HG02798 (cell line): ENCODE results near the gene SPNS3.

Experiments
- ATAC-seq: cut with Tn5 transposase; IDR thresholded peaks from one replicate; pipeline ENCODE4 v1.9.1; 2021; ENCODE audit warnings: mild to moderate bottlenecking; ENCODE audit not compliant: unreplicated experiment, poor library complexity

Gene SPNS3

DNA sequence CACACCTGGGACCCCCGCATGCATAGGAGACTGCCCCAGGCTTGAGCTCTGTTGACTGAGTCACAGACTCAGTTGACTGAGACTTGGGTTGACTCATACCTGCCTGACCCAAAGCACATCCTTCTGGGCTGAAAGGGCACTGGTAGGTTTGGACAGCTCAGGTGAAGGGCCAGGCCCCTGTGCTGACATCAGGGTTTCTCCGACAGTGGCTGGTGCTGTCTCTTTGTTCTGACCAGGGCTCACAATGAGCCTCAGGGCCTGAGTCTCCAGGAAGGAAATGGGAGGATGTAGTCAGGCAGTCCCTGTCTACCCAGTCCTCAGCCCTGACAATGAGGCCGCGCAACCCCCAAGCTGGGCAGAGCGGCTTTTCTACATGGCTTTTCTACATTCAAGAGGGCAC lies 71.4 kb downstream of the SPNS3 start:
- no peak for ATAC-seq

DNA sequence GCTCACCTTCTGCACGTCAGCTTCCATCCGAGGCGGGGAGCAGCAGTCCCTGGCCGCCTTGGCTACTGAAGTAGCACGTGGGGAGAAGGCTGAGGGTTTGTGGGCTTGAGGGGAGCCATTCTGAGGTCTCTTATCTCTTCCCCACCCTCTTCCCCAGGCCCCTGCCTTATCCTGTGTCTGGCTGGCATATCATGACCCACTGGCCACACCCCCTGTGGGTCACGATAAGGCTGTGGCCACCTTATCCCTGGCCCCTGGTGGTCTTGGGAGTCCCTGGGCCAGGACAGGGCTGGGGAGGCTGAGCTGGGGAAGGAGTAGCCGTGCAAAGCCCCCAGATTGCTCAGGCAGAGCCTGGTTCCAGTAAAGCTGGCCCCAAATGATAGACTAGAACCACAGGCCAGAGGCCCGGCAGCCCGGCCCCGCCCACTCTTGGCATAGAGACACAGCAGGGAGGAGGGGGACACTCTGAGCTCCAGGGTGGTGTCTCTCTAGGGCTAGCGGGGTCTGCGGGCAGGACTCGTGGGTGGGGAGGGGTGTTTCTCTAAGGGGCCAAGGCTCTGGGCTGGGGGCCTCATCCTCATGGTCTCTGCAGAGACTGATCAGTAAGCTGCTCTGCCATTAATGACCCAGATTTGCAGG lies 72.6 kb downstream of the SPNS3 start:
- ATAC-seq: no peak

DNA sequence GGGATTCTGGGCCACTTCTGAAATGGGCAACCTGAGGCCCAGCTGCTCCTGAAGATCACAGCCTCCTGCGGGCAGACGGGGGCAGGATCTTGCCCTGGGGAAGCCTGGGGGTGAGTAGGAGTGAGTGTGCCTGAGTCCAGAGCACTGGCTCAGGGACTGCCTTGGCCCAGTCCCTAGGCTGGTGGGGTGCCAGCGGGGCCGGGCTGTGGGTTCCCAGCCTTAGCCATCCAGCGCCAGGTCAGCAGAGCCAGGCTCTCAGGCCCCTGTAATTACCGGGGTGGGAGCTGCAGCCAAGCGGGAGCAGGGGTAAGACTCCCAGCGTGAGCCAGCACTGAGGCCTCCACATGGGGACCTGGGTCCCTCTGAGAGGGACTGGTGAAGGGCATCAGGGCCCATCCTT lies 73.2 kb downstream of the SPNS3 start:
- ATAC-seq: no peak

DNA sequence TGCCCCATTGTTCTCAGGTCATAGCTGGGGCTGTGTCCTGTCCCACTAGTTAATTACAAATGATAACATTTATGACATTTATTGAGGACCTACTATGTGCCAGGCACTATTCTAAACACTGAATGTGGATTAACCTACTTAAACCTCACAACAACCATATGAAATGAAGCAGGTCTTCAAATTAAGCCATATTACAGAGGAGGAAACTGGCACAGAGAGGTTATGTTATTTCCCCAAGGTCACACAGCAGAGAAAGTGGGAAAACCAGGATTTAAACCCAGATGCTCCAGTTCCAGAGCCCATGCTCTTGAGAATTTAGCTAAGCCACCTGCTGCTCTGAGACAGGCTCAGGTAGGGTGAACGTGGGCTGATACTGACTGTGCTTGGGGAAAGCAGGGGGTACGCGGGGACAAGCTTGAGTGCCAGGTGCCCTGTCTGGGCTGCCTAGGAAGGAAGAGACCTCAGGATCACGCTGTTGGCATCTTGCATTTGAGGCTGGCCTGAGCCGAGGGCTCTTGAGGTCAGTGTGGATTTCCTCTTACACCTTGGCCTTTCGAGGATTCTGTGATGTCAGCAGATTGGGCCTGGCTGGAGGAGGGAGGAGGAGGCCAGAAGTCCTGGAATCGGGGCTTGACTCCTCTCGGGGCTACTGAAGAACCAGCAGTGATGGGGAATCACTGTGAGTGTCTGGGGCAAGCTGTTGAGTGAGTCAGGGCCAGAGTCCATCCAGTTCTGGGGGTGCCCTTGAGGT lies 73.8 kb downstream of the SPNS3 start:
- no peak for ATAC-seq

- ATAC-seq: no peak
Measured at GRCh38 chr17:4508207-4508606, 74.5 kb downstream of the SPNS3 start.

DNA sequence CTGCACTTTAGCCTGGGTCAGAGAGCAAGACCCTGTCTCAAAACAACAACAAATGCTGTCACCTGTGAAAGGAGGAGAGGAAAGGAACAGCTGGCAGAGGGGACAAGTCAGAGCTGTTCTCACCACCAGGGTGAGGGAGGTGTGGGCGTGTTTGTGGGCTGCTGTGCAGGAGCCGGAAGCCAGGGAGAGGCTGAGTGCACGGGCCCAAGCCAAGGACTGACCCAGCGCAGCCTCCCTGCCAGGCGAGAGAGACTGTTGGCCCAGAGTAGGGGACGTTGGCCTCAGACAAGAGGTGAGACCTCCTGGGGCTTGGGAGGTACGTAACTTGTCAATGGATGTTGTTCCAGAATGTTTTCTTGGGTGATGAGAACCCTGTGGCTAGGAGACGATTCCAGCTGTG lies 75.7 kb downstream of the SPNS3 start:
- no peak for ATAC-seq

- no peak for ATAC-seq
Measured at GRCh38 chr17:4509923-4510617, 76.3 kb downstream of the SPNS3 start.

GRCh38 chr17:4510618-4510941 lies 76.8 kb downstream of the SPNS3 start:
- no peak for ATAC-seq

- no peak for ATAC-seq
Measured at GRCh38 chr17:4511199-4511932, 77.6 kb downstream of the SPNS3 start.

- no peak for ATAC-seq
Measured at GRCh38 chr17:4512156-4513112, 78.7 kb downstream of the SPNS3 start.

GRCh38 chr17:4513113-4514032 lies 79.6 kb downstream of the SPNS3 start:
- ATAC-seq: no peak

DNA sequence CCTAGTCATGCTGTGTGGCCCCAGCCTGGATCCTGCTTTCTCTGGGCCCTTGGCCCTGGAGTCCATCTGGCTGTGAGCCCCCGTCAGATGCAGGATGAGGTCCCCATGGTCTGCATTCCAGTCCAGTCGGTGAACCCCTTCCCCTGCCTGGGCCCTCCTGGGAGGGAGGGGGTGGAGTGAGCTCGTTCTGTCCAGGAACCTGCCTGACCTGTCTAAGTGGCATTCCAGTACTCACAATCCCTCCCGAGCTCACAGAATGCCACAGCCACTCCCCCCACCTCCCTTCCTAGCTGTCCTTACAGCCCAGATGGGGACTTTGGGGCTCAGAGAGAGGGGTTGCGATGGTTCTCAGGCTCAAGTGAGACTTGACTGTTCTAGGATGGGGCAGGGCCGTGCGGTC lies 80.5 kb downstream of the SPNS3 start:
- ATAC-seq: no peak

DNA sequence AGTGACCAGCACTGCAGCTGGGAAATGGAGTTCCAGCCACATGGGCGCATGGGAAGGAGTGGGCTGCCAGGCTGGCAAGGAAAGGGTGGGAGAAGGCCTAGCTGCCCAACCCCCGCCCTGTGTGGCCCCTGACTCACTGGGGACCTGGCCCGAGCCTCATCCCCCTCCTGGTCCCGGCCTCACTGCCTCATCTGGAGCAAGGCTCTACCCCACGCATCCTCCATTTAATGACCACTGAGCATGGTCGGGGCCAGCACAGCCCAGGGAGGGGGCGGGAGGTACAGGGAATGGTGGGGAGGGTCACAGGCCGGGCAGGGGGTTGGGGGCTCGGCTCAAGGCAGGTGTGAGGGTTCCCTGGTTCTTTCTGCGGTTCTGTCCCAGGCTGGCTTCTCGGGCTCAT lies 81.0 kb downstream of the SPNS3 start:
- ATAC-seq: no peak

GRCh38 chr17:4515501-4515900 lies 81.8 kb downstream of the SPNS3 start:
- ATAC-seq: no peak

- ATAC-seq: no peak
Measured at GRCh38 chr17:4516735-4517134, 83.0 kb downstream of the SPNS3 start.

DNA sequence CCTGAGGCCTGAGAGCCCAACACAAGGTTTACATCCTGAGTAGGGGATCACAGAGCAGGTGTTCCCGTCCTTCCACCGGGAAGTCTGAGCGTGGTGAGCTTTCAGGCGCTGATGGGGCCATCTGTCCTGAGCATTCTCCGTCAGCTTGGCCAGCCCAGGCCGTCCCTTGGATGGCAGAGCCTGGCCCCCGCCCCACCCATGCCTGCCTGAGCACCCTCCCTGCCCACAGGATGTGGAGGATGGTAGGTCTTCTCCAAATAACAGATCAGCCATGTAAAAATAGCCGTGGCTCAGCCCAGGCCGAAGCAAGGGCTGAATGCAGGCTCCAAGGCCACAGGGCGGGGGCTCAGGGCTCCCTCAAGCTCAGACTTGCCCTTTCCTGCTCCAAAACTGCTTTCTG lies 85.2 kb downstream of the SPNS3 start:
- ATAC-seq: no peak

DNA sequence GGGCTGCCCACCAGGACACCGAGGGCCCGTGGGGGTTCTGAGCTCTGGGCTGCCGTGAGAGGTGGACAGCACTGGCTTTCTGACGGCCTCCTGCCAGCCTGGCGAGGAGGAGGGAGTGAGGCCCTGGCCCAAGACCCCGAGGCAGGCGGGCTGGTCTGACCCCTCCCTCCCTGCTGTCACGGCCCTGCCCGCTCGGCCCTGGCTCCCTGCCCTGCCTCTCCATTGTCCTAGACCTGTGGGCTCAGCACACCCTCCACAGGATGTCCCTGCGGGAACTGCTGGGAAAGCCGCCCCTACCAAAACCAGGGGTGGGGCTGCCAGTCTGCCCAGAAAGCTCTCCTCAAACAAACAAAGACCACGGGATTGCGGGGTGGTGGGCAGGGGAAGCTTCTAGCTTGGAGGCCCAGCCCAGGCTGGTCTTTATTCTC lies 85.6 kb downstream of the SPNS3 start:
- ATAC-seq: no peak

DNA sequence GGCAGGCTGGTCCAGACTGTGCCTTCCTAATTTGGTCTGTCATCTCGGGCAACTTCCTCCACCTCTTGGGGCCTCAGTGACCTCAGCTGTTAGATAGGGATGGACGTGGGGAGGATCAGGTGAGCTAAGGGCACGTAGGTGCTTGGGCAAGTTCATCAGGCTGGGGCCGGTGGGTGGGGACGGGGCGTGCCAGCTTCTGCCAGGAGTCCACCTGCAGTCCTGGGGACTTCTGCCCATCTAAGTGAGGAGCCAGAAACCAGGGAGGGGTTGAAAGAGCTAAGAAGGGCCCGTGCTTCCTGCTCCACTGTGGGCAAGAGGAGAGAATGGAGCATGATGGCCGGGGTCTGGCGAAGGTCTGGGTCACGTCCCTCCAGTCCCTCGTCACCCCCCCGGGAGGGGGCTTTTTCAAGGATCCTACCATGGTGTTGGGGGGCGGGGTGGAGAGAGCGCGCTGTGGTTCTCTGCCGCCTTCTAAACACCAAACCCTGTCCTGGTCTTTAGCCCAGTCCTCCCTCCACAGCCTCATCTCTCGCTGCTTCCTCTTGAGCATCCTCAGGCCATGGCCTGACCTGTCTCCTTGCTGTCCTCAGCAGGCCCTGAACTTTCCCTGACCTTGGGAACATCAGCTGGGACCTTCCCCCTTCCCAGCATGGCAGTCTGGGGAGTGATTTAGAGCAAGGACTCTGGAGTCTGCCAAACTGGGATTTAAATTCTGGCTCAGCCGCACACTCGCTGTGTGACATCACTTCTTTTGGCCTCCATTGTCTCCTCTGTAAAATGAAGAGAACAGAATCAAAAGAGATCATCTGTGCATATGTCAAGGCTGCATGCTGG lies 86.5 kb downstream of the SPNS3 start:
- no peak for ATAC-seq
